HL-60 (cell line): ENCODE results near the gene TGM1.

Source experiments
- SPI1 ChIP-seq: IDR thresholded peaks from 2 replicates; pipeline ENCODE4 v1.6.1; 2012; ENCODE audit warnings: low read depth, mild to moderate bottlenecking, borderline replicate concordance
- TF ChIP-seq, protein P1 (sequence below): IDR thresholded peaks from one replicate; pipeline ENCODE4 v1.5.1; 2011; ENCODE audit warnings: low read length, control low read depth, inconsistent platforms; ENCODE audit not compliant: insufficient read depth

GRCh38 chr14:24292118-24292807 lies 29.3 kb upstream of the TGM1 start:
- TF ChIP-seq, protein P1, sequence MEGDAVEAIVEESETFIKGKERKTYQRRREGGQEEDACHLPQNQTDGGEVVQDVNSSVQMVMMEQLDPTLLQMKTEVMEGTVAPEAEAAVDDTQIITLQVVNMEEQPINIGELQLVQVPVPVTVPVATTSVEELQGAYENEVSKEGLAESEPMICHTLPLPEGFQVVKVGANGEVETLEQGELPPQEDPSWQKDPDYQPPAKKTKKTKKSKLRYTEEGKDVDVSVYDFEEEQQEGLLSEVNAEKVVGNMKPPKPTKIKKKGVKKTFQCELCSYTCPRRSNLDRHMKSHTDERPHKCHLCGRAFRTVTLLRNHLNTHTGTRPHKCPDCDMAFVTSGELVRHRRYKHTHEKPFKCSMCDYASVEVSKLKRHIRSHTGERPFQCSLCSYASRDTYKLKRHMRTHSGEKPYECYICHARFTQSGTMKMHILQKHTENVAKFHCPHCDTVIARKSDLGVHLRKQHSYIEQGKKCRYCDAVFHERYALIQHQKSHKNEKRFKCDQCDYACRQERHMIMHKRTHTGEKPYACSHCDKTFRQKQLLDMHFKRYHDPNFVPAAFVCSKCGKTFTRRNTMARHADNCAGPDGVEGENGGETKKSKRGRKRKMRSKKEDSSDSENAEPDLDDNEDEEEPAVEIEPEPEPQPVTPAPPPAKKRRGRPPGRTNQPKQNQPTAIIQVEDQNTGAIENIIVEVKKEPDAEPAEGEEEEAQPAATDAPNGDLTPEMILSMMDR = no peak
- TF ChIP-seq SPI1 = no peak
